ENCODE measurements around the gene MGARP.

The MGARP gene

GRCh38 chr4:139223682-139224317 lies 56.2 kb downstream of the MGARP start (continued):
- TF ChIP-seq ZNF670 (tag by site-specific recombination; IDR thresholded peaks at IDR 0.05; ENCODE audit: low read depth) (no peak), ZNF560 (tag by site-specific recombination; IDR thresholded peaks at IDR 0.05; ENCODE audit: borderline replicate concordance) (no peak), ZNF48 (tag by site-specific recombination; IDR thresholded peaks at IDR 0.05) (no peak), ZFHX2 (tag by site-specific recombination; conservative IDR thresholded peaks at IDR 0.05) (no peak), PRDM10 (tag by site-specific recombination; IDR thresholded peaks at IDR 0.05) (no peak), ZNF18 (tag by site-specific recombination; IDR thresholded peaks at IDR 0.05) (no peak)

GRCh38 chr4:139222215-139222614 lies 57.8 kb downstream of the MGARP start:
- CTCF ChIA-PET, result no interaction called here

More at GRCh38 chr4:139222215-139222614, 57.8 kb downstream of the MGARP start:
- Histone ChIP-seq H3K27ac (ENCODE audit: extremely low read depth, low read depth, low read length) (no peak overlapping the region), H3K4me1 (ENCODE audit: control insufficient read depth, insufficient read depth, low read length) (no peaks in the 10 kb centered on the region), H3K4me3 (ENCODE audit: low read depth, low read length) (no peak overlapping the region), H3K36me3 (ENCODE audit: control insufficient read depth in 2 of 2, insufficient read depth in 1 of 2, low read length in 2 of 2) (no peaks in the 10 kb centered on the region), H3K9me3 (ENCODE audit: control insufficient read depth, insufficient read depth, low read depth, low read length) (no peaks in the 10 kb centered on the region)
- POLR2A ChIA-PET, result no interaction called here
- TF ChIP-seq RBAK (tag by site-specific recombination; IDR thresholded peaks at IDR 0.05), result no peak
- TF ChIP-seq ZBTB21 (tag by site-specific recombination; IDR thresholded peaks at IDR 0.05), result no peak
- TF ChIP-seq ZBTB17 (tag by site-specific recombination; IDR thresholded peaks at IDR 0.05), result no peak
- no peak for TF ChIP-seq ZNF174 (tag by site-specific recombination; IDR thresholded peaks at IDR 0.05)
- TF ChIP-seq ZNF16 (tag by site-specific recombination; IDR thresholded peaks at IDR 0.05; ENCODE audit: low read depth), result no peak
- no peak for TF ChIP-seq ZFP3 (tag by site-specific recombination; IDR thresholded peaks at IDR 0.05; ENCODE audit: low read depth)
- TF ChIP-seq ZNF473 (tag by site-specific recombination; IDR thresholded peaks at IDR 0.05), result no peak
- no peak for TF ChIP-seq ZNF202 (tag by site-specific recombination; IDR thresholded peaks at IDR 0.05; ENCODE audit: borderline replicate concordance)
- TF ChIP-seq ZNF157 (tag by site-specific recombination; IDR thresholded peaks at IDR 0.05), result no peak
- no peak for TF ChIP-seq KLF8 (tag by site-specific recombination; IDR thresholded peaks at IDR 0.05)
- no peak for TF ChIP-seq KLF16 (tag by site-specific recombination; IDR thresholded peaks at IDR 0.05)
- TF ChIP-seq ZBTB6 (tag by site-specific recombination; IDR thresholded peaks at IDR 0.05), result no peak
- TF ChIP-seq HOXC10 (CRISPR knock-in tag; IDR thresholded peaks at IDR 0.05), result no peak
- no peak for TF ChIP-seq GFI1B (tag by site-specific recombination; IDR thresholded peaks at IDR 0.05)
- no peak for TF ChIP-seq ZSCAN18 (tag by site-specific recombination; IDR thresholded peaks at IDR 0.05)

Measured in HEK293 (cell line).